Measurements from ENCODE around the gene PHLDB1. TPM values are rescaled to one million over a fixed set of nuclear protein-coding genes. Genes with fewer than 3 reads are reported as not detected.

Gene PHLDB1
- total RNA-seq, 2 donors from 2014 or later: 155 to 201 TPM

- intact Hi-C loops (cut with DNase I): no loop called here
- DNase-seq (ENCODE audit: low spot score): peak; percentile 37
Observed at GRCh38 chr11:118652681-118653181, 45.3 kb downstream of the PHLDB1 start.

GRCh38 chr11:118653684-118654390 is 46.4 kb downstream of the PHLDB1 start:
- intact Hi-C loops (cut with DNase I): no loop called here
- DNase-seq (ENCODE audit: low spot score): peak; percentile 51

GRCh38 chr11:118655486-118656190 is 48.2 kb downstream of the PHLDB1 start:
- intact Hi-C loops (cut with DNase I): no loop called here
- DNase-seq (ENCODE audit: low spot score): peak; percentile 55

- intact Hi-C loops (cut with DNase I): no loop called here
- peak; percentile 57 for DNase-seq (ENCODE audit: low spot score)
Observed at GRCh38 chr11:118656563-118657165, 49.2 kb downstream of the PHLDB1 start.

- intact Hi-C loops (cut with DNase I): no loop called here
- peak; percentile 44 for DNase-seq (ENCODE audit: low spot score)
Observed at GRCh38 chr11:118657238-118657637, 49.8 kb downstream of the PHLDB1 start.

- intact Hi-C loops (cut with DNase I): no loop called here
- peak; percentile 71 for DNase-seq (ENCODE audit: low spot score)
Observed at GRCh38 chr11:118657709-118658428, 50.5 kb downstream of the PHLDB1 start.

- intact Hi-C loops (cut with DNase I): no loop called here
- DNase-seq (ENCODE audit: low spot score): peak; percentile 80
Observed at GRCh38 chr11:118658429-118659313, 51.3 kb downstream of the PHLDB1 start.

GRCh38 chr11:118659314-118659952 is 52.0 kb downstream of the PHLDB1 start:
- DNase-seq (ENCODE audit: low spot score): peak; percentile 97
- intact Hi-C loops (cut with DNase I): no loop called here

- DNase-seq (ENCODE audit: low spot score): no peak
- intact Hi-C loops (cut with DNase I): no loop called here
Observed at GRCh38 chr11:118659953-118660680, 52.7 kb downstream of the PHLDB1 start.

GRCh38 chr11:118660681-118661424 is 53.4 kb downstream of the PHLDB1 start:
- intact Hi-C loops (cut with DNase I): no loop called here
- no peak for DNase-seq (ENCODE audit: low spot score)

GRCh38 chr11:118661425-118662301 is 54.2 kb downstream of the PHLDB1 start:
- intact Hi-C loops (cut with DNase I): no loop called here
- peak; percentile 81 for DNase-seq (ENCODE audit: low spot score)

- intact Hi-C loops (cut with DNase I): no loop called here
Observed at GRCh38 chr11:118662401-118663271, 55.2 kb downstream of the PHLDB1 start.

GRCh38 chr11:118663381-118663780 is 56.0 kb downstream of the PHLDB1 start:
- DNase-seq (ENCODE audit: low spot score): peak; percentile 65
- intact Hi-C loops (cut with DNase I): no loop called here

More at GRCh38 chr11:118662401-118663271, 55.2 kb downstream of the PHLDB1 start:
- DNase-seq (ENCODE audit: low spot score): peak; percentile 55

- intact Hi-C loops (cut with DNase I): no loop called here
- DNase-seq (ENCODE audit: low spot score): no peak
Observed at GRCh38 chr11:118663902-118664301, 56.5 kb downstream of the PHLDB1 start.

- intact Hi-C loops (cut with DNase I): no loop called here
- no peak for DNase-seq (ENCODE audit: low spot score)
Observed at GRCh38 chr11:118666371-118666770, 59.0 kb downstream of the PHLDB1 start.

Data from posterior vena cava (tissue), 2 donors.